ENCODE data around the gene EEFSEC. TPM values are rescaled to one million over a fixed set of nuclear protein-coding genes. Genes with fewer than 3 reads are reported as not detected.

The EEFSEC gene
- total RNA-seq, 1 donor from 2014 or later: 0.92 TPM

DNA sequence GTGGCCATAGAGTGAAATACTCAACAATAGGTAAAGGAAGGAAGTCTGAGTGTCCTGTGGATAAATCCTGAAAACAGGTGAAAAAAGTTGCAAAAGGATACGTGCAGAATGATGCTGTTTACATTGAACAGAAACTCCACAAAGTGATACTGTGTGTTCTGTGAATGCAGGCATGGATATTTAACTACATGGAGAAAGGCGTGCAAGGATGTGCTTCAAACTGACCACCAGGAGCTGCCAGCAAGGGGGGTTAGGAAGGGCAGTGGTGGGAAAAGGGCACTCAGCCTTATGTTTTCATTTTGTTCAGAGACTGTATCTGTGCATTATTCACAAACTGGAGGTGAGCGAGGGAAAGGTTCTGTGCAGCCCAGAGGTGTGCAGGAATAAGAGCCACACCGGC lies 266.0 kb downstream of the EEFSEC start:
- Histone ChIP-seq H3K27ac (no peak overlapping the region), H3K36me3 (no peaks in the 10 kb centered on the region), H3K9ac (no peak overlapping the region), H2AFZ (replicated peaks) (no peak overlapping the region), H3F3A (ENCODE audit: low read depth) (no peaks in the 10 kb centered on the region), H3K9me3 (ENCODE audit: low read depth) (no peaks in the 10 kb centered on the region), H3K4me2 (no peak overlapping the region), H3K27me3 (peaks cover under 1% of the 10 kb centered on the region), H3K4me1 (no peaks in the 10 kb centered on the region), H4K20me1 (ENCODE audit: low read depth) (no peaks in the 10 kb centered on the region), H3K4me3 (no peak overlapping the region), H3K79me2 (ENCODE audit: low read depth) (no peaks in the 10 kb centered on the region)
- DNase-seq (ENCODE audit: low spot score): no peak
- H3K4me3 Mint-ChIP-seq: no peak overlapping the region
- peaks cover 4% of the 10 kb centered on the region for H3K36me3 Mint-ChIP-seq
- peaks cover 8% of the 10 kb centered on the region for H3K27me3 Mint-ChIP-seq (ENCODE audit: insufficient read depth, low read depth)
- H3K9me3 Mint-ChIP-seq: no peaks in the 10 kb centered on the region
- peaks cover 3% of the 10 kb centered on the region for H3K4me1 Mint-ChIP-seq
- no peak overlapping the region for H3K27ac Mint-ChIP-seq
- TF ChIP-seq, protein P1, sequence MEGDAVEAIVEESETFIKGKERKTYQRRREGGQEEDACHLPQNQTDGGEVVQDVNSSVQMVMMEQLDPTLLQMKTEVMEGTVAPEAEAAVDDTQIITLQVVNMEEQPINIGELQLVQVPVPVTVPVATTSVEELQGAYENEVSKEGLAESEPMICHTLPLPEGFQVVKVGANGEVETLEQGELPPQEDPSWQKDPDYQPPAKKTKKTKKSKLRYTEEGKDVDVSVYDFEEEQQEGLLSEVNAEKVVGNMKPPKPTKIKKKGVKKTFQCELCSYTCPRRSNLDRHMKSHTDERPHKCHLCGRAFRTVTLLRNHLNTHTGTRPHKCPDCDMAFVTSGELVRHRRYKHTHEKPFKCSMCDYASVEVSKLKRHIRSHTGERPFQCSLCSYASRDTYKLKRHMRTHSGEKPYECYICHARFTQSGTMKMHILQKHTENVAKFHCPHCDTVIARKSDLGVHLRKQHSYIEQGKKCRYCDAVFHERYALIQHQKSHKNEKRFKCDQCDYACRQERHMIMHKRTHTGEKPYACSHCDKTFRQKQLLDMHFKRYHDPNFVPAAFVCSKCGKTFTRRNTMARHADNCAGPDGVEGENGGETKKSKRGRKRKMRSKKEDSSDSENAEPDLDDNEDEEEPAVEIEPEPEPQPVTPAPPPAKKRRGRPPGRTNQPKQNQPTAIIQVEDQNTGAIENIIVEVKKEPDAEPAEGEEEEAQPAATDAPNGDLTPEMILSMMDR (IDR thresholded peaks at IDR 0.05): no peak
- TF ChIP-seq EZH2 (IDR thresholded peaks at IDR 0.05) (no peak), EZH2phosphoT487 (IDR thresholded peaks at IDR 0.05) (no peak)

DNA sequence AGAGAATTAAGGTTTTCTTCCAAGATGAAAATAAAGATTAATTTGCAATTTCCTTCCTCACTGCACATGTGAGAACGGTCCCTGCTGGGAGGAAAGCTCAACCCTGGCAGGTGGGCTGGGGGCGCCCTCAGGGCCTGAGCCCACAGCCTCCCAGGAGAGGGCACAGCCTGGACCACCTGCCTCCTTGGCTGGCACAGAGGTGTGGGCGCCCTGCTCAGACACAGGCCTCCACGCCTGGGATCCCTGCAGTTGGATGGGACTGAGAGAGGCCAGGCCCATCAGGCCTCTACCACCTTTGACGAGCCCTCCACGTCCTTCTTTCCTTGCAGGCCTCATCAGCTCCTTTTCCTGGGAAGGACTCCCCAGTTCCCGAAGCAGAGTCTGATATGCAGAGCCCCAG lies 267.0 kb downstream of the EEFSEC start:
- TF ChIP-seq, protein P1 (IDR thresholded peaks at IDR 0.05): no peak
- TF ChIP-seq EZH2phosphoT487 (IDR thresholded peaks at IDR 0.05): no peak
- no peak for TF ChIP-seq EZH2 (IDR thresholded peaks at IDR 0.05)
- H3K27me3 ChIP-seq: peaks cover 11% of the 10 kb centered on the region
- Mint-ChIP-seq H3K27ac (no peak overlapping the region), H3K36me3 (peaks cover 4% of the 10 kb centered on the region), H3K4me3 (no peak overlapping the region), H3K4me1 (peaks cover 3% of the 10 kb centered on the region), H3K9me3 (no peaks in the 10 kb centered on the region), H3K27me3 (ENCODE audit: insufficient read depth, low read depth) (peaks cover 6% of the 10 kb centered on the region)
- H3F3A ChIP-seq (ENCODE audit: low read depth): no peaks in the 10 kb centered on the region
- H3K9ac ChIP-seq: no peak overlapping the region
- H3K27ac ChIP-seq: no peak overlapping the region
- no peaks in the 10 kb centered on the region for H3K9me3 ChIP-seq (ENCODE audit: low read depth)
- DNase-seq (ENCODE audit: low spot score): no peak
- H3K4me2 ChIP-seq: no peak overlapping the region
- no peaks in the 10 kb centered on the region for H4K20me1 ChIP-seq (ENCODE audit: low read depth)
- H3K79me2 ChIP-seq (ENCODE audit: low read depth): no peaks in the 10 kb centered on the region
- no peak overlapping the region for H2AFZ ChIP-seq (replicated peaks)
- H3K4me3 ChIP-seq: no peak overlapping the region
- H3K36me3 ChIP-seq: no peaks in the 10 kb centered on the region
- no peaks in the 10 kb centered on the region for H3K4me1 ChIP-seq

DNA sequence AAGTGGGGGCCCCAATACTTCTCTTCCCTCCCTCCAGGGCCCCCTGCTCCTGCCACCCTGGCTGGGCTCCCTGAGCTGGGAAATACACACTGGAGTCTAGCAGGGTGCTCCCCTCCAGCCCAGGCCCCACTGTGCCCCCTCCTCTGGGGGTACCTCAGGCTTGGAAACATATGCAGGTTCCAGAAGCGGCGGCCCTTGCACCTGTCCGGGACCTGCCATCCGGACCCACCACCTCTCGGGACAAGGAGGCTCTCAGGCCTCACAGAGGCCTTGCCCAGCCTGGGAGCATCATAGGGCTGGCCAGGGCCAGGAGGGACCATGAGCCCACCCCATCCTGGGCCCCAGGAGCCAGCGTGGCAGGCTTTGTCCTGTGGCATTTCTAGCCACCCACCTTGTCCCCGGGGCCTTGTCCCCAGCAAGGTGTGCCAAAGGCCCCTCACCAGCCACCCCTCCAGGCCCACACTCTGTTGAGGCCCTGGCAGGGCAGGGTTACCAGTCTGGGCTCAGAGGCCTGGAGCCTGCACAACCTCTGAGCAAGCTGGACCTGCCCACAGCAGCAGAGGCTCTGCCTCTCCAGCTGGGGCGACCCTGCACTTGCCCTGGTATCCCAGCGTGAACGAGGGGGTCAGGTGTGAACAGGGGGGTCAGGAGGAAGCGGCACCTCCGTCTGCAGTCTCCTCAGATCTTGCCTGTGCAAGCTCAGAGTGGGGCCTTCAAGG lies 267.6 kb downstream of the EEFSEC start:
- Histone ChIP-seq H2AFZ (replicated peaks) (no peak overlapping the region), H4K20me1 (ENCODE audit: low read depth) (no peaks in the 10 kb centered on the region), H3F3A (ENCODE audit: low read depth) (no peaks in the 10 kb centered on the region), H3K27ac (no peak overlapping the region), H3K4me3 (no peak overlapping the region), H3K79me2 (ENCODE audit: low read depth) (no peaks in the 10 kb centered on the region), H3K9ac (no peak overlapping the region), H3K4me2 (no peak overlapping the region), H3K27me3 (peaks cover 17% of the 10 kb centered on the region), H3K9me3 (ENCODE audit: low read depth) (no peaks in the 10 kb centered on the region), H3K36me3 (no peaks in the 10 kb centered on the region), H3K4me1 (no peaks in the 10 kb centered on the region)
- Mint-ChIP-seq H3K9me3 (no peaks in the 10 kb centered on the region), H3K36me3 (peaks cover 4% of the 10 kb centered on the region), H3K27me3 (ENCODE audit: insufficient read depth, low read depth) (peaks cover 6% of the 10 kb centered on the region), H3K4me3 (no peak overlapping the region), H3K4me1 (peaks cover 3% of the 10 kb centered on the region), H3K27ac (no peak overlapping the region)
- no peak for DNase-seq (ENCODE audit: low spot score)
- no peak for TF ChIP-seq EZH2 (IDR thresholded peaks at IDR 0.05)
- no peak for TF ChIP-seq EZH2phosphoT487 (IDR thresholded peaks at IDR 0.05)
- TF ChIP-seq, protein P1 (IDR thresholded peaks at IDR 0.05): no peak
